NK-92 (cell line): ENCODE measurements around the gene PRKAG2.

Experiments
- DNase-seq: peaks from one replicate; lab custom pipeline; 2025; ENCODE audit not compliant: unreplicated experiment; lab: John Stamatoyannopoulos, UW

PRKAG2 gene

GRCh38 chr7:151731022-151731441, 145.9 kb downstream of the PRKAG2 start:
- DNase-seq, result no peak

- no peak for DNase-seq
Observed at GRCh38 chr7:151730591-151730990, 146.3 kb downstream of the PRKAG2 start.

- no peak for DNase-seq
Observed at GRCh38 chr7:151729521-151729921, 147.4 kb downstream of the PRKAG2 start.

GRCh38 chr7:151728746-151729145, 148.2 kb downstream of the PRKAG2 start:
- DNase-seq, result no peak

GRCh38 chr7:151728286-151728660, 148.6 kb downstream of the PRKAG2 start:
- no peak for DNase-seq

GRCh38 chr7:151727579-151728285, 149.2 kb downstream of the PRKAG2 start:
- no peak for DNase-seq

GRCh38 chr7:151726652-151727578, 150.0 kb downstream of the PRKAG2 start:
- DNase-seq, result no peak

- DNase-seq, result no peak
Observed at GRCh38 chr7:151725844-151726651, 150.9 kb downstream of the PRKAG2 start.

- DNase-seq, result no peak
Observed at GRCh38 chr7:151724920-151725584, 151.9 kb downstream of the PRKAG2 start.

- no peak for DNase-seq
Observed at GRCh38 chr7:151724250-151724915, 152.5 kb downstream of the PRKAG2 start.

GRCh38 chr7:151723321-151723720, 153.6 kb downstream of the PRKAG2 start:
- no peak for DNase-seq

- no peak for DNase-seq
Observed at GRCh38 chr7:151722533-151722932, 154.4 kb downstream of the PRKAG2 start.

- DNase-seq, result no peak
Observed at GRCh38 chr7:151721694-151722093, 155.2 kb downstream of the PRKAG2 start.

GRCh38 chr7:151721236-151721635, 155.7 kb downstream of the PRKAG2 start:
- DNase-seq, result no peak

- no peak for DNase-seq
Observed at GRCh38 chr7:151720280-151720679, 156.6 kb downstream of the PRKAG2 start.

GRCh38 chr7:151719897-151720242, 157.0 kb downstream of the PRKAG2 start:
- no peak for DNase-seq

GRCh38 chr7:151719031-151719896, 157.7 kb downstream of the PRKAG2 start:
- DNase-seq, result no peak

- DNase-seq, result no peak
Observed at GRCh38 chr7:151717918-151718317, 159.0 kb downstream of the PRKAG2 start.

GRCh38 chr7:151717415-151717814, 159.5 kb downstream of the PRKAG2 start:
- DNase-seq, result no peak
